ENCODE measurements around the gene DNHD1. TPM values are rescaled to one million over a fixed set of nuclear protein-coding genes. Genes with fewer than 3 reads are reported as not detected.
A peak's percentile ranks its signal among the peaks of the same experiment; 100 is the strongest.

The DNHD1 gene
- total RNA-seq, 2 experiments from 2014 or later: 18.5 to 19.6 TPM

DNA sequence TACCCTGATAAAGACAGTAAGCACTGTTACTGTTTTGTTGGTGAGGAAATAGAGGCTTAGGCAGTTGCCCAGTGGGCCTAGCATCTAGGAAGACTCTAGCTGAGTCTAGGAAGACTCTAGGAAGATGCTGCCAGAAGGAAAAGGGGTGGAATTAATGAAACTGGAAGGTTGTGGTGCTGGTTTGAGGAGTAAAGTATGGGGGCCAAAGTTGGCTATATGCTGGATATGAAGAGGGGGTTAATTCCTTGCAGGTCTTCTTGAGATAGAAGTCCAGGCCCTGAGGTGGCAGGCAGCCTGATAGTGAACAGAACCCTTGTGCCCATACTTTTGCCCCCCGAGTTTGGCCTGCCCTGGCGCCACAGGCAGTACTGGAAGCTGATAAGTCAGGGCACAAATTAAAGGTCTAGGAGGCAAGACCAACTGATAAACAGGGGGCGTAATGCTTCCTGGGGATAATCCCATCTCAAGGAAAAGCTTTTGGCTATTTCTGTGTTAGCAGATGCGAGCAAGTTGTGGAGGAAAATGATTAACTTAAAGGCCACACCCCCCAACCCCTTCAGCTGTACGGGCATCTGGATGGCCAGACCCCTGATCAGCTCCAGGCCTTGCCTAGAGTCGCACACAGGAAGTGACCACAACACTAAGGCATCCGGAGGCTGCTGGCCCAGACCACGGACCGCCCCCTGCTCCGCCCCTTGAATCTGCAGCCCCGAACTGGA is 109.5 kb downstream of the DNHD1 start:
- Mint-ChIP-seq H3K4me1 (peaks cover 43% of the 10 kb centered on the region), H3K4me3 (no peak overlapping the region), H3K27ac (no peak overlapping the region), H3K27me3 (no peaks in the 10 kb centered on the region), H3K36me3 (ENCODE audit: low read depth) (peaks cover 56% of the 10 kb centered on the region), H3K9me3 (no peaks in the 10 kb centered on the region)
- ChIA-PET POLR2A (interaction anchor here (0.8 to 8.4 kb wide), 5 partner anchors 9 to 105 kb away, joined by 3 to 108 read pairs (median 8); partner anchors contain the start of genes MRPL17 and TPP1), CTCF (interaction anchor here (0.8 to 1.6 kb wide), 2 partner anchors 12 to 77 kb away, joined by 3 to 14 read pairs; partner anchors contain the start of genes MRPL17 and TPP1)
- DNase-seq: peak; percentile 76

DNA sequence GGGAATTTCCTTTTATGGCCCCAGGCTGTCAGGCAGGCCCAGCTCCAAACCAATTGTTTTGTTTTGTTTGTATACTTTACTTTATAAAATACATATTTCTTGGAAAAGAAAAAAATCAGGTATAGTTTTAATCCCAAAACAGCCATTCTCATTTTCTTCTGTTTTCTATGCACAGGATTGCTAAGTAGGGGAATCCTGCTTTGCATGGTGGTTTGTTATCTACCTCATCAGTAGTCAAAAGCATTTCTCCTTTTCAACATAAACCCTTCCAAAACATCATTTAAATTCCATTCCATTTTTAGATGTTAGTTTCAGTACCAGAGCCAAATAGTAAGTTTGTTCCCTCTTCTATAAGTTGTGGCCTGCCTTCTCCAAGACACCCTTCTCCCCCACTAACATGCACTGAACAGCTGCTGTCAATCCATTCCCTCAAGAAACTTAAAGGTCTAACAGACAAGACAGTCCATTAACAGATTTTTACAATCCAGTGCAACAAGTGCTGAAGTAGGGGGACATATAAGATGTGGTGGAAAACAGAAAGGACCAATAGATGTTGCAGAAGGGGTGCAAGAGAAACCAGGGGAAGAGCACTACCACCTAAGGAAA is 110.2 kb downstream of the DNHD1 start:
- peaks cover 52% of the 10 kb centered on the region for H3K36me3 Mint-ChIP-seq (ENCODE audit: low read depth)
- ChIA-PET CTCF (interaction anchor here (0.8 to 1.6 kb wide), 4 partner anchors 10 to 76 kb away, joined by 3 to 14 read pairs (median 3); partner anchors contain the start of genes MRPL17 and TPP1), POLR2A (interaction anchor here (0.8 to 8.4 kb wide), 5 partner anchors 8 to 106 kb away, joined by 3 to 108 read pairs (median 8); partner anchors contain the start of genes MRPL17 and TPP1)
- no peak for DNase-seq
- no peak overlapping the region for H3K27ac Mint-ChIP-seq
- peaks cover 44% of the 10 kb centered on the region for H3K4me1 Mint-ChIP-seq
- H3K27me3 Mint-ChIP-seq: no peaks in the 10 kb centered on the region
- H3K9me3 Mint-ChIP-seq: no peaks in the 10 kb centered on the region
- peak overlapping the region; percentile 33 for H3K4me3 Mint-ChIP-seq

DNA sequence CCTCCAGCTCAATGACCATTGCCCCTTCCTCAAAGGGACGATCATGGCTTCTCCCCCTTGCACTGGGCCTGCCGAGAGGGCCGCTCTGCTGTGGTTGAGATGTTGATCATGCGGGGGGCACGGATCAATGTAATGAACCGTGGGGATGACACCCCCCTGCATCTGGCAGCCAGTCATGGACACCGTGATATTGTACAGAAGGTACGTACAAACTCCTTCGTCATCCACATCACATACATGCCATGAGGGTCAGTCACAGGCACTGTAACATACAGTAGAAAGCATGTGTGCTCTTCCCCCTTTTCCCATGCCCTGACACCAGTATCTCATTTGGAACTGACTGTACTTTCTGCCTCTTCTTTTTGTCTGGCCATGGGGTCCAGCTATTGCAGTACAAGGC is 110.9 kb downstream of the DNHD1 start:
- CTCF ChIA-PET: interaction anchor here (0.8 to 1.6 kb wide), 4 partner anchors 10 to 75 kb away, joined by 3 to 14 read pairs (median 5); partner anchors contain the start of gene MRPL17
- Mint-ChIP-seq H3K27me3 (no peaks in the 10 kb centered on the region), H3K36me3 (ENCODE audit: low read depth) (peaks cover 52% of the 10 kb centered on the region), H3K9me3 (no peaks in the 10 kb centered on the region), H3K4me1 (peaks cover 44% of the 10 kb centered on the region), H3K27ac (peak overlapping the region; percentile 47), H3K4me3 (no peak overlapping the region)
- no peak for DNase-seq
- POLR2A ChIA-PET: interaction anchor here (1.1 to 8.4 kb wide), 4 partner anchors 12 to 206 kb away, joined by 3 to 108 read pairs (median 10); partner anchors contain the start of genes MRPL17 and TPP1

GRCh38 chr11:6608726-6609501 is 111.8 kb downstream of the DNHD1 start:
- ChIA-PET CTCF (interaction anchor here (0.7 to 1.5 kb wide), 3 partner anchors 9 to 74 kb away, joined by 3 to 7 read pairs (median 3); partner anchors contain the start of gene MRPL17), POLR2A (interaction anchor here (1.1 to 8.4 kb wide), 5 partner anchors 11 to 207 kb away, joined by 3 to 108 read pairs (median 8); partner anchors contain the start of genes MRPL17 and TPP1)
- no peak for DNase-seq
- Mint-ChIP-seq H3K27me3 (no peaks in the 10 kb centered on the region), H3K36me3 (ENCODE audit: low read depth) (peaks cover 52% of the 10 kb centered on the region), H3K27ac (no peak overlapping the region), H3K9me3 (no peaks in the 10 kb centered on the region), H3K4me1 (peaks cover 44% of the 10 kb centered on the region), H3K4me3 (no peak overlapping the region)

DNA sequence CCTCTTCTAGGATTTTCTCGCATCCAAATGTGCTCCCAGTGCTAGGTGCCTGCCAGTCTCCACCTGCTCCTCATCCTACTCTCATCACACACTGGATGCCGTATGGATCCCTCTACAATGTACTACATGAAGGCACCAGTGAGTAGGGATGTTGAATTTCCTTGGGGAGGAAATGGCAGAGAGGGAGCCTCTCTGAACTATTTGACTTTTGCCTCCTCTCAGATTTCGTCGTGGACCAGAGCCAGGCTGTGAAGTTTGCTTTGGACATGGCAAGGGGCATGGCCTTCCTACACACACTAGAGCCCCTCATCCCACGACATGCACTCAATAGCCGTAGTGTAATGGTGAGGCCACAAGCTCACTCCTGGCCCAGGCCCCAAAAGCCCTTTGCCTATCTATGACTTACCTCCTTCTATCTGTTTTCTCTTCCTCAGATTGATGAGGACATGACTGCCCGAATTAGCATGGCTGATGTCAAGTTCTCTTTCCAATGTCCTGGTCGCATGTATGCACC is 112.5 kb downstream of the DNHD1 start:
- CTCF ChIA-PET: interaction anchor here (0.7 kb wide), 1 partner anchor 8 kb away, joined by 3 read pairs; no protein-coding TSS in a partner anchor
- no peaks in the 10 kb centered on the region for H3K27me3 Mint-ChIP-seq
- no peak for DNase-seq
- peak overlapping the region; percentile 42 for H3K27ac Mint-ChIP-seq
- peaks cover 52% of the 10 kb centered on the region for H3K36me3 Mint-ChIP-seq (ENCODE audit: low read depth)
- H3K9me3 Mint-ChIP-seq: no peaks in the 10 kb centered on the region
- H3K4me3 Mint-ChIP-seq: peak overlapping the region; percentile 26
- H3K4me1 Mint-ChIP-seq: peaks cover 44% of the 10 kb centered on the region
- POLR2A ChIA-PET: interaction anchor here (1.1 to 8.4 kb wide), 3 partner anchors 10 to 14 kb away, joined by 3 to 108 read pairs (median 6); partner anchors contain the start of gene TPP1

GRCh38 chr11:6610591-6610990 is 113.5 kb downstream of the DNHD1 start:
- ChIA-PET CTCF (interaction anchor here (3.1 kb wide), 1 partner anchor 73 kb away, joined by 30 read pairs; the partner anchor contains the start of gene MRPL17), POLR2A (interaction anchor here (1.7 to 2.9 kb wide), 4 partner anchors 9 to 72 kb away, joined by 6 to 37 read pairs (median 12); partner anchors contain the start of genes MRPL17 and TPP1)
- H3K9me3 Mint-ChIP-seq: no peaks in the 10 kb centered on the region
- H3K27ac Mint-ChIP-seq: peak overlapping the region; percentile 87
- H3K27me3 Mint-ChIP-seq: no peaks in the 10 kb centered on the region
- DNase-seq: peak; percentile 15
- H3K4me3 Mint-ChIP-seq: peak overlapping the region; percentile 88
- H3K36me3 Mint-ChIP-seq (ENCODE audit: low read depth): peaks cover 55% of the 10 kb centered on the region
- peaks cover 44% of the 10 kb centered on the region for H3K4me1 Mint-ChIP-seq

GRCh38 chr11:6611092-6611962 is 114.2 kb downstream of the DNHD1 start:
- ChIA-PET POLR2A (interaction anchor here (0.7 to 3.6 kb wide), 19 partner anchors 8 to 232 kb away, joined by 3 to 37 read pairs (median 5); partner anchors contain the start of genes ARFIP2, ILK, MRPL17 and RRP8), CTCF (interaction anchor here (0.6 to 3.1 kb wide), 9 partner anchors 9 to 232 kb away, joined by 3 to 30 read pairs (median 4); partner anchors contain the start of genes ARFIP2, ILK, MRPL17 and RRP8)
- no peaks in the 10 kb centered on the region for H3K9me3 Mint-ChIP-seq
- peaks cover 57% of the 10 kb centered on the region for H3K36me3 Mint-ChIP-seq (ENCODE audit: low read depth)
- peak overlapping the region; percentile 88 for H3K4me3 Mint-ChIP-seq
- DNase-seq: peak; percentile 18
- H3K27ac Mint-ChIP-seq: peak overlapping the region; percentile 87
- no peaks in the 10 kb centered on the region for H3K27me3 Mint-ChIP-seq
- peaks cover 46% of the 10 kb centered on the region for H3K4me1 Mint-ChIP-seq

DNA sequence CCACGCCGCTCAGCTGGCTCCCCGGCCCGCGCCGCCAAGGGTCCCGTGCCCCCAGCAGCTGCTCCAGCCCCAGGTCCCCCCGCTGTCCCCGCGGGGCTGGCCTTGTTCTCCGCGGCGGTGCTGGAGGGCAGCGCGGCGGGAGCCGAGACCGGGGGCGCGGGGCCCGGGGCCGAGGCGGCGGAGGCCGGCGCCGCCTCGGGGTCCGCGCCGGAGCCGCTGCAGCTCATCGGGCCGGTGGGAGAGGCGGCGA is 114.8 kb downstream of the DNHD1 start:
- no peak for DNase-seq
- H3K36me3 Mint-ChIP-seq (ENCODE audit: low read depth): peaks cover 59% of the 10 kb centered on the region
- H3K27me3 Mint-ChIP-seq: no peaks in the 10 kb centered on the region
- POLR2A ChIA-PET: interaction anchor here (0.7 to 3.6 kb wide), 21 partner anchors 7 to 922 kb away, joined by 3 to 37 read pairs (median 5); partner anchors contain the start of genes APBB1, ARFIP2, ILK and MRPL17
- no peaks in the 10 kb centered on the region for H3K9me3 Mint-ChIP-seq
- H3K27ac Mint-ChIP-seq: peak overlapping the region; percentile 87
- CTCF ChIA-PET: interaction anchor here (0.6 to 3.1 kb wide), 9 partner anchors 9 to 233 kb away, joined by 3 to 30 read pairs (median 4); partner anchors contain the start of genes ARFIP2, ILK, MRPL17 and RRP8
- peak overlapping the region; percentile 88 for H3K4me3 Mint-ChIP-seq
- peaks cover 50% of the 10 kb centered on the region for H3K4me1 Mint-ChIP-seq

GRCh38 chr11:6612213-6613041 is 115.3 kb downstream of the DNHD1 start, which contains the start of gene TAF10:
TAF10 (minus strand) TSS chr11:6612216; CDS start chr11:6612189, 27 bp downstream.
- POLR2A ChIA-PET: interaction anchor here (0.7 to 3.6 kb wide), 27 partner anchors 9 to 923 kb away, joined by 3 to 37 read pairs (median 4); partner anchors contain the start of genes APBB1, ARFIP2, ILK and MRPL17
- peak within 1 kb of the TSS; percentile 88 for H3K4me3 Mint-ChIP-seq
- peak; percentile 96 for DNase-seq

GRCh38 chr11:6613496-6613895 is 116.4 kb downstream of the DNHD1 start:
- no peak overlapping the region for H3K27ac Mint-ChIP-seq
- ChIA-PET CTCF (interaction anchor here (0.7 to 3.1 kb wide), 10 partner anchors 8 to 235 kb away, joined by 3 to 30 read pairs (median 3); partner anchors contain the start of genes ILK, MRPL17 and RRP8), POLR2A (interaction anchor here (0.8 to 3.6 kb wide), 11 partner anchors 8 to 212 kb away, joined by 3 to 37 read pairs (median 5); partner anchors contain the start of genes ARFIP2, ILK, MRPL17 and RRP8)
- peaks cover 36% of the 10 kb centered on the region for H3K4me1 Mint-ChIP-seq
- H3K27me3 Mint-ChIP-seq: no peaks in the 10 kb centered on the region
- no peak overlapping the region for H3K4me3 Mint-ChIP-seq
- no peaks in the 10 kb centered on the region for H3K9me3 Mint-ChIP-seq
- no peak for DNase-seq
- peaks cover 49% of the 10 kb centered on the region for H3K36me3 Mint-ChIP-seq (ENCODE audit: low read depth)

More at GRCh38 chr11:6612213-6613041, 115.3 kb downstream of the DNHD1 start, which contains the start of gene TAF10:
- Mint-ChIP-seq H3K36me3 (ENCODE audit: low read depth) (peaks cover 59% of the 10 kb centered on the region), H3K9me3 (no peaks in the 10 kb centered on the region), H3K27ac (peak within 1 kb of the TSS; percentile 87), H3K4me1 (peaks cover 47% of the 10 kb centered on the region), H3K27me3 (no peaks in the 10 kb centered on the region)
- CTCF ChIA-PET: interaction anchor here (0.6 to 3.1 kb wide), 15 partner anchors 8 to 234 kb away, joined by 3 to 30 read pairs (median 3); partner anchors contain the start of genes ARFIP2, ILK, MRPL17 and RRP8

Data from activated CD4-positive, alpha-beta memory T cell treated with anti-CD3 and anti-CD28 coated beads, Interleukin-2, amount 10 ng/mL, durations not matched to agents 7 days and 5 days (primary cell).